Parathyroid adenoma (tissue), 2 donors: ENCODE measurements around the gene HELZ.

Source experiments
- H2AFZ ChIP-seq: fragments of 300-600 bp; sonication (generic); one replicate; pipeline ENCODE4 v1.7.0; 2017; ENCODE audit warnings: antibody characterized with exemption, mild to moderate bottlenecking
- H3K27ac ChIP-seq: fragments of 300-600 bp; sonication (generic); one replicate; pipeline ENCODE4 v1.7.0; 2017
- H3K27me3 ChIP-seq: fragments of 300-600 bp; sonication (generic); one replicate; pipeline ENCODE4 v1.7.0; 2017; ENCODE audit warnings: low read length; ENCODE audit not compliant: control insufficient read depth, insufficient read depth
- H3K36me3 ChIP-seq: fragments of 300-600 bp; sonication (generic); one replicate; pipeline ENCODE4 v1.7.0; 2017; ENCODE audit warnings: low read length; ENCODE audit not compliant: control insufficient read depth, insufficient read depth
- H3K4me1 ChIP-seq: fragments of 300-600 bp; sonication (generic); one replicate; pipeline ENCODE4 v1.7.0; 2017; ENCODE audit warnings: control low read depth
- H3K4me2 ChIP-seq: fragments of 300-600 bp; sonication (generic); one replicate; pipeline ENCODE4 v1.7.0; 2017; ENCODE audit warnings: low read length
- H3K4me3 ChIP-seq: fragments of 300-600 bp; sonication (generic); one replicate; pipeline ENCODE4 v1.7.0; 2017; ENCODE audit warnings: low read depth, low read length
- H3K79me2 ChIP-seq: fragments of 300-600 bp; sonication (generic); one replicate; pipeline ENCODE4 v1.7.0; 2017; ENCODE audit warnings: control low read depth
- H3K9ac ChIP-seq: fragments of 300-600 bp; sonication (generic); one replicate; pipeline ENCODE4 v1.7.0; 2017; ENCODE audit warnings: mild to moderate bottlenecking
- H3K9me3 ChIP-seq: fragments of 300-600 bp; sonication (generic); one replicate; pipeline ENCODE4 v1.7.0; 2017; ENCODE audit warnings: low read length; ENCODE audit not compliant: control insufficient read depth
- TF ChIP-seq, protein P1 (sequence below): fragments of 300-600 bp; sonication (generic); IDR thresholded peaks from one replicate; pipeline ENCODE4 v1.7.0; 2017; ENCODE audit warnings: antibody characterized with exemption, mild to moderate bottlenecking
- donor health status: primary hyperparathyroidism.

HELZ gene

DNA sequence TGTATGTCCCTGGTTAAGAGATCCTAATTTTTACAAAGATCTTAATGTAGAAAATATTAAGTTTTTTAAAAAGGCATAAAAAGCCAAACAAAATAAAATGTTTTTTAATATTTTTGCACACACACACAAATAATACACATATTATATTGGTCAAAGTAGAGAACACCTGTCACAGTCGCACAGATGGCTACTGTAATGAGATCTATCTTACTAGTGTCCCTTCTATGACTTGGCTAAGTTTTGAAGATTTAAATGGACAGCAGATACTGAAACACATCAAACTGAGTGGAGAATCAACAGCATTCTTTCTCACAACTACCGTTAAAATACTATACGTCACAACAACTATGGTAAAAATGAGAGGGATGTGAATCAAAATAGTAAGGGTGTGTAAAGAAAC is 83.4 kb downstream of the HELZ start:
- Histone ChIP-seq H3K36me3 (no peaks in the 10 kb centered on the region), H3K9me3 (no peaks in the 10 kb centered on the region), H3K4me2 (no peak overlapping the region), H3K4me3 (no peak overlapping the region), H2AFZ (no peak overlapping the region), H3K27ac (no peak overlapping the region), H3K4me1 (no peaks in the 10 kb centered on the region), H3K79me2 (peaks cover 2% of the 10 kb centered on the region), H3K27me3 (no peaks in the 10 kb centered on the region), H3K9ac (no peak overlapping the region)
- TF ChIP-seq, protein P1, sequence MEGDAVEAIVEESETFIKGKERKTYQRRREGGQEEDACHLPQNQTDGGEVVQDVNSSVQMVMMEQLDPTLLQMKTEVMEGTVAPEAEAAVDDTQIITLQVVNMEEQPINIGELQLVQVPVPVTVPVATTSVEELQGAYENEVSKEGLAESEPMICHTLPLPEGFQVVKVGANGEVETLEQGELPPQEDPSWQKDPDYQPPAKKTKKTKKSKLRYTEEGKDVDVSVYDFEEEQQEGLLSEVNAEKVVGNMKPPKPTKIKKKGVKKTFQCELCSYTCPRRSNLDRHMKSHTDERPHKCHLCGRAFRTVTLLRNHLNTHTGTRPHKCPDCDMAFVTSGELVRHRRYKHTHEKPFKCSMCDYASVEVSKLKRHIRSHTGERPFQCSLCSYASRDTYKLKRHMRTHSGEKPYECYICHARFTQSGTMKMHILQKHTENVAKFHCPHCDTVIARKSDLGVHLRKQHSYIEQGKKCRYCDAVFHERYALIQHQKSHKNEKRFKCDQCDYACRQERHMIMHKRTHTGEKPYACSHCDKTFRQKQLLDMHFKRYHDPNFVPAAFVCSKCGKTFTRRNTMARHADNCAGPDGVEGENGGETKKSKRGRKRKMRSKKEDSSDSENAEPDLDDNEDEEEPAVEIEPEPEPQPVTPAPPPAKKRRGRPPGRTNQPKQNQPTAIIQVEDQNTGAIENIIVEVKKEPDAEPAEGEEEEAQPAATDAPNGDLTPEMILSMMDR = no peak

- Histone ChIP-seq H3K4me1 (no peaks in the 10 kb centered on the region), H3K4me3 (no peak overlapping the region), H3K36me3 (no peaks in the 10 kb centered on the region), H3K4me2 (no peak overlapping the region), H3K9ac (no peak overlapping the region), H2AFZ (no peak overlapping the region), H3K79me2 (peaks cover 5% of the 10 kb centered on the region), H3K27me3 (no peaks in the 10 kb centered on the region), H3K9me3 (no peaks in the 10 kb centered on the region), H3K27ac (no peak overlapping the region)
- TF ChIP-seq, protein P1 = no peak
Measured at GRCh38 chr17:67160791-67161190, 84.2 kb downstream of the HELZ start.

GRCh38 chr17:67157732-67158639 is 87.0 kb downstream of the HELZ start:
- TF ChIP-seq, protein P1 = peak; percentile 10

GRCh38 chr17:67156269-67157199 is 88.5 kb downstream of the HELZ start:
- TF ChIP-seq, protein P1 = no peak
- no peak overlapping the region for H3K27ac ChIP-seq
- H3K27me3 ChIP-seq = no peaks in the 10 kb centered on the region
- no peak overlapping the region for H3K4me2 ChIP-seq
- no peaks in the 10 kb centered on the region for H3K4me1 ChIP-seq
- no peak overlapping the region for H2AFZ ChIP-seq
- H3K9me3 ChIP-seq = no peaks in the 10 kb centered on the region
- H3K79me2 ChIP-seq = peaks cover 3% of the 10 kb centered on the region
- H3K36me3 ChIP-seq = no peaks in the 10 kb centered on the region
- no peak overlapping the region for H3K9ac ChIP-seq
- H3K4me3 ChIP-seq = no peak overlapping the region

More at GRCh38 chr17:67157732-67158639, 87.0 kb downstream of the HELZ start:
- Histone ChIP-seq H3K4me3 (no peak overlapping the region), H3K79me2 (peaks cover 3% of the 10 kb centered on the region), H3K9me3 (no peaks in the 10 kb centered on the region), H2AFZ (no peak overlapping the region), H3K27ac (no peak overlapping the region), H3K27me3 (no peaks in the 10 kb centered on the region), H3K36me3 (no peaks in the 10 kb centered on the region), H3K4me2 (no peak overlapping the region), H3K9ac (no peak overlapping the region), H3K4me1 (no peaks in the 10 kb centered on the region)
